AG04449 (cell line): ENCODE results near the gene NPHP1.
"Not testable (repeated sequence)": the region's sequence is repeated elsewhere in the genome, so short reads cannot be mapped to it uniquely, and the experiment has no call there.

Experiments used
- CTCF ChIA-PET: fragments of 350-600 bp; formaldehyde crosslinking; extraction: SDS; loops from one replicate; lab custom pipeline; 2021; ENCODE audit warnings: antibody characterized with exemption; lab: Yijun Ruan, JAX
- POLR2A ChIA-PET: fragments of 400-600, 350-600 bp; formaldehyde crosslinking; extraction: SDS; loops from one replicate; lab custom pipeline; 2020; ENCODE audit warnings: antibody characterized with exemption, inconsistent platforms; lab: Yijun Ruan, JAX
- DNase-seq: peaks from one replicate; pipeline ENCODE4 v3.0.0-alpha.2; 2010; ENCODE audit warnings: low read depth, low spot score
- H3K4me3 ChIP-seq: 2 replicates; pipeline ENCODE4 v1.5.1; 2011; ENCODE audit warnings: low read depth, mild to moderate bottlenecking, control low read depth, low read length
- TF ChIP-seq, protein P1 (sequence below): IDR thresholded peaks from one replicate; pipeline ENCODE4 v1.5.1; 2011; ENCODE audit warnings: mild to moderate bottlenecking, moderate library complexity, low read length, control low read depth, inconsistent platforms; ENCODE audit not compliant: insufficient read depth; ENCODE audit errors: missing control alignments

NPHP1 gene

DNA sequence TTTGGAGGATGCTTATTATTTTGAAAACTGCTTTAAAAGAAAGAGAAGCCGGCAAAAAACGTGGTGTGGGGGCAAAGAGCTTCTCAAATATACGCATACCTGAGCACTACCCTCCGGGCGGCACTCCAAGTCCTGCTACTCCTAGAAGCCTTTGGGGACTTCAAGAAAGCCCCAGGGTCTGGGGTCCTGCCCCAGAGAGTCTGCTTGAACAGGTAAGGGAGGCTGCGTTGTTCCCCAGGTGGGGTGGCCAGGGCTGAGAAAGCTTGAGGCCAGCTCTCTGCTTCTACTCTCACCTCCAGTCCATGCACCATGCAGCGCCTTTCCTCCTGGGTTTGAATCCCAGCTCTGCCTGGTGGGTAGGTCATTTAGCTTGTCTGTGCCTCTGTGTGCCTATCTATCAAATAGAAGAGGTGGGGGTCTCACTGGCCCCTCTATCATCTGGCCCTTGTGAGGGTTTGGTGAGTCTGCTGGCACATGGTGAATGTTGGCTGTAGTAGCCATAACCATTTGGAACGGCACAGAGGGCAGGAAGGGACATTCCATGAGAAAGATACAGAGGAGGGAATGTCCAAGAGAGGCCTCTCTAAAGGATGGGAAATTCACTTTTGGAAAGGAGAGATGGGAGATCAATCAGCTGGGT is 108.7 kb downstream of the NPHP1 start:
- no peak for DNase-seq
- TF ChIP-seq, protein P1, sequence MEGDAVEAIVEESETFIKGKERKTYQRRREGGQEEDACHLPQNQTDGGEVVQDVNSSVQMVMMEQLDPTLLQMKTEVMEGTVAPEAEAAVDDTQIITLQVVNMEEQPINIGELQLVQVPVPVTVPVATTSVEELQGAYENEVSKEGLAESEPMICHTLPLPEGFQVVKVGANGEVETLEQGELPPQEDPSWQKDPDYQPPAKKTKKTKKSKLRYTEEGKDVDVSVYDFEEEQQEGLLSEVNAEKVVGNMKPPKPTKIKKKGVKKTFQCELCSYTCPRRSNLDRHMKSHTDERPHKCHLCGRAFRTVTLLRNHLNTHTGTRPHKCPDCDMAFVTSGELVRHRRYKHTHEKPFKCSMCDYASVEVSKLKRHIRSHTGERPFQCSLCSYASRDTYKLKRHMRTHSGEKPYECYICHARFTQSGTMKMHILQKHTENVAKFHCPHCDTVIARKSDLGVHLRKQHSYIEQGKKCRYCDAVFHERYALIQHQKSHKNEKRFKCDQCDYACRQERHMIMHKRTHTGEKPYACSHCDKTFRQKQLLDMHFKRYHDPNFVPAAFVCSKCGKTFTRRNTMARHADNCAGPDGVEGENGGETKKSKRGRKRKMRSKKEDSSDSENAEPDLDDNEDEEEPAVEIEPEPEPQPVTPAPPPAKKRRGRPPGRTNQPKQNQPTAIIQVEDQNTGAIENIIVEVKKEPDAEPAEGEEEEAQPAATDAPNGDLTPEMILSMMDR, result no peak
- CTCF ChIA-PET, result no interaction called here
- POLR2A ChIA-PET, result no interaction called here
- no peak overlapping the region for H3K4me3 ChIP-seq

DNA sequence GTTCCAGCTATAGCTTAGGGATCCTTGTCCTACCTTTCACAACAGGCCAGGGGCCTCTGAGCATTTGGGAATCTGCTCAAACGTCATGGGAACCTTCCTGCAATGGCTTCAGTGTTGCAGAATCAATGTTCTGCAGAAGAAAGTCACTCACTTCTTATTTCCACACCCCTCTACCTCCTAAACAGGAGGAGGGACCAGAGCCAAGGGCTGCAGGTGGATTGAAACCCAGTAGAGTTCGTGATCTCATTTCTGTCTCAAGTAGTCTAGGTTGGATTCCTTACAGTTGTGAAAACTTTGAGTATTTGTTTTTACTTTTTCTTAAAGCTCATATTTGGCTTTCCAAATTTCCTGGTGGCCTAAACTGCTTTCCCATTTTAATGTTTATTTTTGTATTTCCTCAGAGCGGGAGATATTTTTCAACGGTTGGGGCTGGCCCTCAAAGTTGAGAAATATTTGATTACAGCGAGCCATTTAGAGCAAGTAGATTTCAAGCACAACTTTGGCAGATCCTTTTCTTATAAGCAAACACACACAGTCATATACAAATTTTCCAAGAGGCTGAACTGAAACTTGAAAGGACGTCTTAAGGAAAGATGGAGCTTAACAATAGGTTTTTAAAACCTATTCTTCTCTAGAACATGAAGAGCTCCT is 109.8 kb downstream of the NPHP1 start:
- CTCF ChIA-PET, DNase-seq, H3K4me3 ChIP-seq, POLR2A ChIA-PET: not testable (repeated sequence)

DNA sequence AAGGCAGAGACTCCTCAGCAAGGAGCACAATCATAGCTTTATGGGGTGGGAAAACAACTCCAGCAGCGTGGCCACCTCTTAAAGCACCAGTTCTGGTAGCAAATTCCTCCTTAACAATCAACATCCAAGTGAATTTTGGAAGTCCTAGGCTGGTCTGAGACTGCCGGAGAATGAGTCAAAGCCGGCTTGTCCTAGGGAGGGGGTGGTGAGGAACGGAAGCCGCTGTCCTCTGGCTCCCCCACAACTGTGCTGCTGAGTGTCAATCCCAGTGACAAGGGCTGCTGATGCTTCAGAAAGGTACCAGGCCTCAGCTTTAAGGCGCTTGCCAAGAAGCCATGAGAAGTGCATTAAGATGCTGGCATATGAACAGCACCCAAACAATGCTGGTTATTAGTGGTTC is 110.9 kb downstream of the NPHP1 start:
- DNase-seq, POLR2A ChIA-PET, CTCF ChIA-PET, H3K4me3 ChIP-seq: not testable (repeated sequence)

DNA sequence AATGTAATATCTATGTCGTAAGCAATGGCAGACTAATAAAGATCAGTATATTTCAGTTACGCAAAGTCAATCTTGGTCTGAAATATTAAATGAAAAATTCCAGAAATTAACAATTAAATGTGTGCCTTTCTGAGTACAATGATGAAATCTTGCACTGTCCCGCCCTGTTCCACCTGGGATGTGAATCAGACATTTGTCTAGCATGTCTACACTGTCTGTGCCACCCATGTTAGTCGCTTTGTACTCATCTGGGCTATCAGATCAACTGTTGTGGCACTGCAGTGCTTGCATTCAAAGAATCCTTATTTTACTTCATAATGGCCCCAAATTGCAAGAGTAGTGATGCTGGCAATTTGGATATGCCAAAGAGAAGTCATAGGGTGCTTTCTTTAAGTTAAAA is 114.6 kb downstream of the NPHP1 start:
- CTCF ChIA-PET, DNase-seq, H3K4me3 ChIP-seq, POLR2A ChIA-PET: not testable (repeated sequence)

DNA sequence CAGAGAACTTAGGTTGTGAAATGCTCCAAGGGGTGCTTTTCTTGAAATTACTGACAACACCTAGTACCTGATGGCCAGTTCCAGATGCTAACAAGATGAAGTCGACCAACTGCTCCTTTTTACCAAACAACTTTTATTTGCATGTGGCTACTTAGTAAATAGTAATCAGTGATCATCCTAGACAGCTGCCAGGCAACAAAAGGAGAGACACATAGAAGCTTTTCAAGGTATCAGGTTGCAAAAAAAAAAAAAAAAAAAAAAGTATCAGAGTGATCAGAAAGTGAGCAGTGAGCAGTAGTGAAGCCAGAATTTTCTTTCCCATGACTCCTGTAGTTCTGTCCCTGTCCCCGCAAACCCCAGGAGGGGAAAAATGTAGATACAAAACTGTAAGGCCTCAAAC is 121.1 kb downstream of the NPHP1 start:
- H3K4me3 ChIP-seq, POLR2A ChIA-PET, DNase-seq, CTCF ChIA-PET: not testable (repeated sequence)

DNA sequence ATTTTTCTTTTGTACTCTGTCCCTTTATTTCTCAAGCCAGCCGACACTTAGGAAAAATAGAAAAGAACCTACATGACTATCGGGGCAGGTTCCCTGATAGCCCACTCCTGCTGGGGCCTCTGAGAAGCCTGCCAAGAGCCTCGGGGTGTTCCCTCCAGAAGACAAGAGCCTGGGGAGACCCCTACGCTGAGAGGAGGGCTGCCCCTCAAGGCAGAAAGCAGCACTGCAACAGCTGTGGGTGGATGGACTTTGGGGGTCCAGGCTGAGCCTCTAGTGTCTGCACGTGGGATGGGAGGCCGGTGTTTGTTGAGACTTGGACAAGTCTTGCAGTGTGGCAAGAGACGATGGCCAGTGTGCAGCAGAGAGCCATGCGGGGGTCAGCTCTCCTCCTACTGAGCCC is 121.7 kb downstream of the NPHP1 start:
- DNase-seq, H3K4me3 ChIP-seq, CTCF ChIA-PET, POLR2A ChIA-PET: not testable (repeated sequence)

DNA sequence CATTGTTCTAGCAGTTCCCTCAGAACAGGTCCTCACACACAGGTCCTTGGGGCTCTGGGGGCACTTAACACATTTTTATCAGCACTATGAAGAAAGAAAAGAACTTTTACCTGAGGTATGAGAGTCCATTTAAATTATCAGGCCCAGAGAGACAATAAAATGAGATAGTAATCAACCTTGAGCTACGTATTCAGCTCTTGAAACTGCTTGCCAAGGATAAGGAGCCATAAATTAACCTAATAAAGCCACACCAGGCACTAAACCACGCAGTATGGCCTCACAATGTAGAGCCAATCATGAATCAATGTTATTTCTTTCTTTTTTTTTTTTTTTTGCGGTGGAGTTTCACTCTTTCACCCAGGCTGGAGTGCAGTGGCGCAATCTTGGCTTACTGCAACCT is 126.7 kb downstream of the NPHP1 start:
- POLR2A ChIA-PET, H3K4me3 ChIP-seq, DNase-seq, CTCF ChIA-PET: not testable (repeated sequence)

DNA sequence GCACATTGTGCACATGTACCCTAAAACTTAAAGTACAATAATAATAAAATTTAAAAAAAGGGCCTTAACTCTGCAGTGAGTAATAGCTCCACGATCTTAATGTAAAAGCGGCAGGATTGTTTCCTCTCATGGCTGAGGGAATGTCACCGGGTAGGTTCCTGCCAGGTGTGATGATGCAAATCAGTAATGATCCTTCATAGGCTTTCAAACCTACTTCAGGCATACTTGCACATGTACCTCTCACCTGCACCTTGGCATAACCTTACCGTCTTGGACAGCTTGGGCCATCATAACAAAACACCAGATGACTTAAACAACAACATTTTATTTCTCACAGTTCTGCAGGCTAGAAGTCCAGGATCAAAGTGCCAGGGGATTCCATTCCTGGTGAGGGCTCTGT is 128.9 kb downstream of the NPHP1 start:
- POLR2A ChIA-PET, DNase-seq, H3K4me3 ChIP-seq, CTCF ChIA-PET: not testable (repeated sequence)
